GM12801 (cell line): ENCODE results near the gene NME8.

Source experiments
- TF ChIP-seq, protein P1 (sequence below): IDR thresholded peaks from one replicate; pipeline ENCODE4 v1.5.1; 2011; ENCODE audit warnings: control low read depth; ENCODE audit not compliant: insufficient read length; ENCODE audit errors: extremely low read depth

NME8 gene

DNA sequence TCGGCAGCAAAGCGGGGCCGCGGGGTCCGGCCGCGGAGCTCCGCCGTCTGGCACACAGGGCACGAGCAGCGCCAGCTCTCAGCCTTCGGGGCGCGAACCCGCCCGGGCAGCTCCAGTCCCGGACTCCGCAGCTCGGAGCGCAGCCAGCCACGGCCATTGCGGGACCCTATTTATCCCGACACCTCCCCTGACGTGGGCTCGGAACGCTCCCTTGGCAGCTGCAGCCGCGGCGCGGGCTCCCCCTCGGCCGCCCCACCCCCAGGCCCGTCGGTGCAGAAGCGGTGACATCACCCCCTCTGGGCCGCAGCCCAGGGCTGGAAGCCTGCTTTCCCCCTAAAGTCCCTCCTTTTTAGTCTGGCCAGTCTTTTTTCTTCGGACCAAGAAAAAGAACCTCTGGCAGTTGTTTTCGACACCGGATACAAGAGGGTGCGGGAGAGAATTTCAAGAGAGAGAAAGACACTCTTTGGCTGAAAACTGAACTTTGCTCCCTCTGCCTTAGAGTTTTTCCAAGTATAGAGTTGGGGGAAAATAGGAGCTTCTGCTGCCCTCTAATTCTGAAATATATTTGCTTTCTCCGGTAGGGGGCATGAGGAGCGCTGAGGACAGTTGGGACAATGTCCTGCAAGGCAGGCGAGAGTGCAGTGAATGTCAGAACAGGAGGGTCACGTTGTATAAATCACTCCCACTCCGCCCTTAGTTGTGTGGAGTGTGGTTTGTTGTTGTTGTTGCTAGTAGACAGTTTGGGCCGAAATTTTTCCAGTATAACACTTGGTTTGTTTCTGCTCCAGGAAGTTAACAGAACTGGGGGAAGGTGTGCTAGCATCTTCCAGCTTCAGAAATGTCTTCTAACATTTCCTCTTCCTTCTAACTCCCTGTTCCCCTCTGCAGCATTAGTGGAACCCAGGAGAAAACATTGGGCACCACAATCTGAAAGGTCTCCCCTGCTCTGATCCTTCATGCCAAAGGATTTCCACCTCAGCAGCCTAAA lies 68.6 kb downstream of the NME8 start, which contains the start of gene SFRP4:
SFRP4 (minus strand) TSS at position 145 of the 988 bp plus-strand sequence. CDS start 280 bp downstream, outside the sequence.
- TF ChIP-seq, protein P1, sequence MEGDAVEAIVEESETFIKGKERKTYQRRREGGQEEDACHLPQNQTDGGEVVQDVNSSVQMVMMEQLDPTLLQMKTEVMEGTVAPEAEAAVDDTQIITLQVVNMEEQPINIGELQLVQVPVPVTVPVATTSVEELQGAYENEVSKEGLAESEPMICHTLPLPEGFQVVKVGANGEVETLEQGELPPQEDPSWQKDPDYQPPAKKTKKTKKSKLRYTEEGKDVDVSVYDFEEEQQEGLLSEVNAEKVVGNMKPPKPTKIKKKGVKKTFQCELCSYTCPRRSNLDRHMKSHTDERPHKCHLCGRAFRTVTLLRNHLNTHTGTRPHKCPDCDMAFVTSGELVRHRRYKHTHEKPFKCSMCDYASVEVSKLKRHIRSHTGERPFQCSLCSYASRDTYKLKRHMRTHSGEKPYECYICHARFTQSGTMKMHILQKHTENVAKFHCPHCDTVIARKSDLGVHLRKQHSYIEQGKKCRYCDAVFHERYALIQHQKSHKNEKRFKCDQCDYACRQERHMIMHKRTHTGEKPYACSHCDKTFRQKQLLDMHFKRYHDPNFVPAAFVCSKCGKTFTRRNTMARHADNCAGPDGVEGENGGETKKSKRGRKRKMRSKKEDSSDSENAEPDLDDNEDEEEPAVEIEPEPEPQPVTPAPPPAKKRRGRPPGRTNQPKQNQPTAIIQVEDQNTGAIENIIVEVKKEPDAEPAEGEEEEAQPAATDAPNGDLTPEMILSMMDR = no peak

DNA sequence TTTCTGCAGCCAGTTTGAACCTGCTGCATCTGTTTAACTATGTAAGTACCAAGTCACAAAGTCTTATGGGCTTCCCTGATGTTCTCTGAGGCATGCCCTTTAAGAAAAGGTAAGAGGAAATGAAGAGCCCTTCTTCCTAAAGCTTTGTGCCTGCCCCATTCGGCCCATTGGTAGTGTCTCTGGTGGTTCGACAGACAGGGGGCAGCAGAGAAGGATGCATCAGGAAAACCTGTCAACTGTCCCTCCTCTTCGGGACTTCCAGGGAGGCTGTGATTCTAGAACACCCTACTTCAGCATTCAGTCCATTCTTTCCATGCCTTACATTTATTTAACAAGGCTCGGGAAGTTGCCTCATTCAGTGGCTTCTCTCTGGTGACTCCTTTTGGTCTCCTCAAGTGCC lies 70.1 kb downstream of the NME8 start:
- TF ChIP-seq, protein P1 = no peak

DNA sequence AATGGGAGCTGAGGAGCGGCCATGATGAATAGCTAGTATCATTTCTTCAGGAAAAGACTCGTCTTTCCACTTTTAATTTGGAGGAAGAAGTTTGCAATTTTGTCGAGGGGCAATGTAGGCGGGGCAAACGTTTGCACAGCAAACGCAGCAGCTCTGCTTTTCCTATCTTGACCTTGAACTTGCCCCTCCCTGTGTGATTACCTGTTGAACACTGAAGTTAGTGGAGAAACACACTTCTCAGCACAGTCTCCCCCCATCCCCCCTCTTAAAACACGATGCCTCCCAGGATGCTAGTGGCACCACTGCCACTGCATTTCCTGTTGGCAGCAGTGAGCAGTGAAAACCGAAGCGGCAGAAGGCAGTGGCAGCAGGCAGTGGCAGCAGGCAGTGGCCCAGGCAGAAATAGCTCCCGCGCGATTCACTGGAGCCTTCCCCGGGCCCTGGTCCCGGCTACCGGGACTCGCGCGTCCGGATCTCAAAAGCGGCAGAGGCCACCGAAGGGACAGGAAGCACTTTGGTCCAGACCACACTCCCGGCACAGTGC lies 72.0 kb downstream of the NME8 start, which contains the start of gene EPDR1:
EPDR1 (plus strand) TSS at position 336 of the 544 bp plus-strand sequence. CDS start 300 bp downstream, outside the sequence.
- TF ChIP-seq, protein P1 = no peak

DNA sequence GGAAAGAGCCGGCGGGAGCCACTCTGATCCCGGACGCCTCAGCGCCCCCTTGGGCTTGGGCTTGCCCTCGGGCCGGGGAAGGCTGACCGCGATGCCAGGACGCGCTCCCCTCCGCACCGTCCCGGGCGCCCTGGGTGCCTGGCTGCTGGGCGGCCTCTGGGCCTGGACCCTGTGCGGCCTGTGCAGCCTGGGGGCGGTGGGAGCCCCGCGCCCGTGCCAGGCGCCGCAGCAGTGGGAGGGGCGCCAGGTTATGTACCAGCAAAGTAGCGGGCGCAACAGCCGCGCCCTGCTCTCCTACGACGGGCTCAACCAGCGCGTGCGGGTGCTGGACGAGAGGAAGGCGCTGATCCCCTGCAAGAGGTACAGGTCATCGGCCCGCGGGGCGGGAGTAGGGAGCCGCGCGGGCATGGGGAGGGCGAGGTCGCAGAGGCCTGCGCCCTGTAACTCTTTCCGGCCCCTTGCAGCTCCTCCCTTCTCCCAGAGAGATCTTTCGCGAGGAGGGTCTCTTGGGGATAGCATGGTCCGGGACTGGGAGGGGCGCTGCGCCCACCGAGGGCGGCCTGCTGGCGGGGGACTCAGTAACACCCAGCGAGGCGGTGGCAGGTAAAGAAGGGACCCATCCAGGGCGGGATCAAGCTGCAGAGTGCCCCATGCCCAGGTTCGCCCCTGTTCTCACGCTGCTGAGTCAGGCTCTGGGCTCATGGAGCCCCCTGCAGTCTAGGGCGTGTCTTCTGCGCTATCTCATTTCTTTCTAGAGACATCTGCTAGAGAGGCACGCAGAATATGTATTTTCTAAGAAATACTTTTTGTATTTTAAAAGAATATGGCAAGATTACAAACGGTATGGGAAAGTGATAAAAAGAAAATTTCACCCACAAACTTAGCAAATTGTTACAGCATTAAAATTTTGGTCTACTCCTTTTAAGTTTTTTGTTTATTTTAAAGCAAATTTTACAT lies 72.7 kb downstream of the NME8 start:
- TF ChIP-seq, protein P1 = no peak

DNA sequence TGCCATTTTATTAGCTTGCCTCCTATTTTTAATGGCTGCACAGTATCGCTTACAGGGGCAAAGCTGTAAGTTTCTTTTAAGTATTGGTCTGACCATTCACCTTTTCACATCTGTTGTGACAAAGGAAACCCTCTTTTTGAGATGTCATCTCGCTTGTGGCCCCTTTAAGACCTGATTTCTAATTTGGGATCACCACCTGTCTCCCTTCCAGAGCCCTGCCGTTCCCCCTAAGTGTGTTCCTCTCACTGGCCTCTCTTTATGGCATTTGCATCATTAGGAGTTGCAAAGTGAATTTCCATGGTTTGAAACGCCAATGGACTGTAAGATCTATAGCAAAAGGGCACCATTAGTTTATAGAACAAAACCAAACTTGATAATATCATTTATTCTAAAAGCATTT lies 73.5 kb downstream of the NME8 start:
- TF ChIP-seq, protein P1 = no peak

DNA sequence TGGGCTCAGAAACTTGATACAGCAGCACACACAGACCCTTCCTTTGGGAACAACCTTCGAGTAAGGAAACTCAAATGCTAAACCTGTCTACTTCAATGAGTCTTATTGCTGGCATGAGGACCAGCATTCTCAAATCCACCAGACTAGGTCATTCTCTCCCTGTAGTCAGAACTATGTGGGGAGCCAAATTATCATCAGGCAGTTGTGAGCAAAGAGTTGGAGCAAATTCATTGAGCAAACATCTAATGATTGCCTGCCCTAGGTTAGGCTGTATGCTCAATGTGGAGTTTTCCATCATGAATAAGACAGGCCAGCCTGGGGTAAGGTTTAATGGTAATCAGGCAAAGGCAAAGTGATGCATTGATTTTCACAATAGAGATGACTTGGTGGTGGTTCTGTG lies 75.6 kb downstream of the NME8 start:
- TF ChIP-seq, protein P1 = no peak
